GF-D8 (cell line): ENCODE results near the gene UGT3A2.
"Not testable (repeated sequence)": the region's sequence is repeated elsewhere in the genome, so short reads cannot be mapped to it uniquely, and the experiment has no call there.

Source experiments
- DNase-seq: peaks from one replicate; lab custom pipeline; 2025; lab: John Stamatoyannopoulos, UW

Gene UGT3A2

DNA sequence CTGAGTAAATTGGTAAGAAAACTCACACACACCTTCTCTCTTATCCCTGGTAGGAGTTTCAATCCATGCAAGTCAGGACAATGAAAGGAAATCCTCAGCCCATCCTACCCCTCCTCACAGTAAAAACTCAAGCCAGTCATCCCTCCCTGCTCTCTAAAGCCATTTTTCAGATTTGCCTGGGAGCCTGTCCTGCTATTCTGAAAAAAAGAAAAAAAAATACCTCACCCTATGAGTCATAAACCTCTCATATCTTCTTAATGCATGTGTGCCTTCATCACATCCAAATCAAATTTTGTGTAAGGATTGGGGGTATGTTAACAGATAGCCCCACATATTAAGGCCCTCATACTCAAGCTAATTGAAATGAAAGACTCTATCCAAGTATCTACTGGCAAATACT is 14.1 kb downstream of the UGT3A2 start:
- no peak for DNase-seq

DNA sequence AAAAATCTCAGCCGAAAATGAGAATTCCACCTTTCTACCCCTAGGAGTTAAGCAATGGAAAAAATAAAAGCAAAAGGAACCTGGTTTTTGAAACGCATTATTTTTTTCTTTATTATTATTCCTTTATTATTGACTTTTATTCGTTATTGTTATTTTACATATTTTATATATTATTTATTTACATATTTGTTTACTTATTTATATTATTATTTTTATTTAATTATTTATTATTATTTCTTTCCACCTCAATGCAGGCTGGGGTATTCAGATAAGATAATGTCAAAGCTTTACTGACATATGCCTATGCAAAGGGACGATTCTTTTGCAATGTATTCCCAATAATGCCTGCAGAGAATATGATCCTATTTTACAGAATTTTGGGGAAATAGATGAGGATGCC is 16.7 kb downstream of the UGT3A2 start:
- no peak for DNase-seq

DNA sequence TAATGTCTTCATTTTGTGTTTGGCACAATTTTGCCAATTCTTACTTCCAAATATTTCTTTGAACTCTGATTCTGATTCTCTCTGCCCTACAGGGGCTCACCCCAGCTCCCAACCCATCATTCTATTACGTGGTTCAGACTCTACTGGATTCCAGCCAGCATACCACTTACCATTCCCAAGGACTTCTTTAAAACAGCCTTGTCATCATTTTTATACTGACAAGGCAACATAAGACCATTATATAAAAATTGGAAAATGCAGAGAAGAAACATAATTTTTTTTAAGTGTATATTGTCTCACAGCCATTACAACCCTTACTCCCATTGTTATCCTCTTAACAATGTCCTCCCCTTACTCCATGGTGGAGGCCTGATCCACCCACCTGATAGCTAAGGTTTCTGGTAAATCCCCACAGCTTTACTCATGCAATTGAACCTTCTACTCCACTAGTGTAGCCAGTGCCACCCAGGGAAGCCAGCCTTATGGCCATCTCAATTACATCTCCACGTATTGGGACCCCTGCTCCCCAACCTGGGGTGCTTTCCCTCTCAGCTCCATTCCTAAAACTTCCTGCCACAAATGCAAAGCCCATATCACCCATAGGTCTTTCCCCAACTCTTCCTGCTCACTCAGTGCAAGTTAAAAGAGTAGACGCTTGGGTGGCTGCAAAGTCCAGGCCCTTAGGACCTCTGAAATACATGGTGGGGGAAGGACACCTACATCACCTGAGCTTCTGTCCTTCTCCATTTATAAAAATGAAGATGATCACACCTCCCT is 19.1 kb downstream of the UGT3A2 start:
- no peak for DNase-seq

DNA sequence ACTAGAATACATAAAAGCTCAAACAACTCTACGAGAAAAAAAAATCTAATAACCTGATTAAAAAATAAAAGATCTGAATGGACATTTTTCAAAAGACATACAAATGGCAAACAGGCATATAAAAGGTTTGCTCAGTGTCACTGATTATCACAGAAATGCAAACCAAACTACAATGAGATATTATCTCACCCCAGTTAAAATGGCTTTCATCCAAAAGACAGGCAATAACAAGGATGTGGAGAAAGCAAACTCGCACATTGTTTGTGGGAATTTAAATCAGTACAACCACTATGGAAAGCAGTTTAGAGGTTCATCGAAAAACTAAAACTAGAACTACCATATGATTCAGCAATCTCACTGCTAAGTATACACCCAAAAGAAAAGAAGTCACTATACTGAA is 20.8 kb downstream of the UGT3A2 start:
- no peak for DNase-seq

DNA sequence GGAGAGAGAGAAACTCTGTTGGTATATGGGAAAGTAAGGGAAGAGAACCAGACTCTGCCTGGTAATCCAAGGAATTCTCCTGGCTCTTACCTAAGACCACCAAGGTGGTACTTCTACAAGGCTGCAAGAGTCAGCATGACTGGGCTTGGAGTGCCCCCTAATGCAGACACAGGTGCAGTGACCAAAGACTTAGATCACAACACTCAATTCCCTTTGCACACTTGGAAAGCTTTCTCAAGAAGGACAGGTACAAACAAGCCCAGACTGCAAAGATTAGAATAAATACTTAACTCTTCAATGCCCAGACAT is 25.2 kb downstream of the UGT3A2 start:
- no peak for DNase-seq

DNA sequence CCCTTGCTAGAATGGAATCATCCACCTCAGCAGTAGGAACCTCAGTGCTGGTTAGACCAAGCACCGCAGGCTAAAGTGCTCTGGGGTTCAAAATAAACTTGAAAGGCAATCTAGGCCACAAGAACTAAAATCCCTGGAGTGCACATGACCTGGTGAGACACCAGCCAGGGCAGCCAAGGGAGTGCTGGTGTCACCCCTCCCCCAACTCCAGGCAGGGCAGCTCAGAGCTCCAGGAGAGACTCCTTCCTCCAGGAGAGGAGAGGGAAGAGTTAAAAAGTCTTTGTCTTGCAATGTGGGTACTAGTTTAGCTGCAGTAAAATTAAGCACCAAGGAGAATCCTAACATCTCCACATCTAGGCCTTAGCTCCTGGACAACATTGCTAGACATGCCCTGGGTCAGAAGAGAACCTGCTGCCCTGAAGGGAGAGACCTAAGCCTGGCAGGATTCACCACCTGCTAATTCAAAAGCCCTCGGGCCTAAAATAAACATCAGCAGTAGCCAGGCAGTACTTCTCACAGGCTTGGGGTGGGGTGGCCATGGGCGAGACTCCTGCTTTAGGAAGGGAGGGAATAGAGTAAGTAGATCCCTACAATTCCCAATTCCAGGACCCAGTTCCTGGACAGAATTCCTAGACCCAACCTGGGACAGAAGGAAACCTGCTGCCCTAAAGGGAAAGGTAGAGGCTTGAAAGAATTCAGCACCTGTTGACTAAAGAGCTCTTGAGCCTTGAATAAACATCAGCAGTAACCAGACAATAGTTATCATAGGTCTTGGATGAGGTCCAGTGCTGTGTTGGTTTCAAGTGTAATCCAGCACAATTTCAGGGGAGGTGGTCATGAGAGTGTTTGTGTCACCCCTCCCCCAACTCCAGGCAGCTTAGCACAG is 25.8 kb downstream of the UGT3A2 start:
- no peak for DNase-seq

DNA sequence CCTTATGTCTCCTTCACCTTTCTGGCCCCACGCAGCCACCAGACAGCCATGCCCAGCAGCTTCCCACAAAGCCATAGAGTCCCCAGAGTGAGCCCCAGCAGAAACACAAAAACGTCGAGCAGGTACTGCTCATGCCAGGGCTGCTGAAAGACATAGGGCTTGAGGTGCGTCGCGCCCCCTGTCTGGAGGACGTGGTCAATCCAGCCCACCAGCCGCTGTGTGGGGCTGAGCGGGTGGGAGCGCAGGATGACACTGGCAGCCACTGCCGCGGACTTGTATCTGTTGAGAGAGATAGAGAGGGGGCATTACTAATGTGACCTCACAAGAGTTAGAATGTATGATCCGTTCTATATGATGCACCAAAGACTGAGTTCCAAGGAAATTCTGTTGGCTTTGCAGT is 31.0 kb downstream of the UGT3A2 start:
- DNase-seq = no peak

DNA sequence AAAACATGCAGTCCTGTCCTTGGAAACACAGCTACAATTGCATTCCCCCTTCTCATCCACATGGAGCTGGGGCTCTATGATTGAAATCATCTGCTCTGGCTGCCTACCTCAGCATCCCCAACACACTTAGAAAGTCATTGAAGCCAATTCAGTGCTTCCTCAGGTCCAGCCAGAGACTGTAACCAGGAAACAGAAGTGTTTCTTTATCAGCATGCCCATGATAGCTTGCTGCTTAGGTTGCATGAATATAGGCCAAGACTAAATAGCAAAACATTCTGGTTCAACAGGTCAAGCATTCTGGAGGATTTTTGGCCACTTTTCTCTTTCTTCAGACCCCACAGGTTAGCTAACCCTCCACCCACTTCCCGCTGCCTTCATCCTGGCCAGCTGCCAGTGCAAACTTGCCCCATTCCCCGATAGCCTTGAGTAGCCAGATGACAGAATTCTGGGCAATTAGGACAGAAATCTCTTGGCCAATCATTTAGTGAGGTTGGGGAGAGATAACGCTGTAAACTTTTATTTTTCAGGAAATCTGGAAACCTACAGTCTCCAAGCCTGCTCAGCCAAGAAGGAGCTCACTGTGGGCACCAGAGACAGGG is 32.0 kb downstream of the UGT3A2 start:
- not testable (repeated sequence) for DNase-seq

DNA sequence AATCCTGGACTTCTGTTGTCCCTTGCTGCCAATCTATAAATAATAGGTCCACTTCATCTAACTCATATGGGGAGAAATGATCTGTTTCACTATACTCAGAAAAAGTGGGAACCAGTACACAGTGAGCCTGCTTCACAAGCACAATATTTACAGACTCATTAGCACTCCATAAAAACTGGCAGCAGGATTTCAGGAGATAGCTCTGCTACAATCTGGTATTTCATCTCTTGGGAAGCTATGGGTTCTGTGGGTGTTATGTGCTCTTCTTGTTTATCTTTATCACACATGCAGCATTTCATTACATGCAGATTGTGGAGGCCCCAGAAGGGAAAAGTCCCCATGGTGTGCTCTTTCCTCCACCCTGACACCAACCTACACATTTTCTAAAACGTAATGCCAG is 33.2 kb downstream of the UGT3A2 start:
- DNase-seq = no peak

DNA sequence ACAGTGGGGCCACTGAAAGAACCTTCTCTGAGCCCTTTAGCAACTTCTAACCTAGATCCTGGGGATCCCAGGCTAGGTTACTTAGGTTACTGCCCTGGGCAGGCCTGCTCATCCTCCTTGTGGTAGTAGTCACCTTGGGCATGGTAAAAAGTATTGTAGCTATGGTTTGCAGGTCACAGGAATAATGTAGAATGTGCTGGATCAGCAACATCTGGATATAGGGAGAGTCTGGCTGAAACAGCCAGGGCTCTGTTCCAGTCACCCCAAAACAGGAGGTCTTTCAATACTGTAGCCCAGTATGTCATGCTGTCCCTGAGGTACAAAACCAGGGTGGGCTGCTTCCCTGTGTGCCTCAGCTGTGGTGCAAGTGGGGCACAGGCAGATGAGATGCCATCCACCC is 33.6 kb downstream of the UGT3A2 start:
- no peak for DNase-seq

DNA sequence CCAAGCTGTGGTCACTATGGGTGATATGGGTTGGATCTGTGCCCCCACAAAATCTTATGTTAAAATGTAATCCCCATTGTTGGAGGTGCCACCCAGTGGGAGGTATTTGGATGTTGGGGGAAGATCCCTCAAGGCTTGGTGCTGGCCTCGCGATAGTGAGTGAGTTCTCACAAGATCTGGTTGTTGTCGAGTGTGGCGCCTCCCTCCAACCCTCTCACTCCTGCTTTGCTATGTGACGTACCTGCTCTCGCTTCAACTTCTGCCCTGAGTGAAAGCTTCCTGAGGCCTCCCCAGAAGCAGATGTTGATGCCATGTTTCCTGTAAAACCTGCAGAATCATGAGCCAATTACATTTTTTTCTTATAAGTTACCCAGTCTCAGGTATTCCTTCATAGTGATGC is 35.5 kb downstream of the UGT3A2 start:
- DNase-seq = no peak

DNA sequence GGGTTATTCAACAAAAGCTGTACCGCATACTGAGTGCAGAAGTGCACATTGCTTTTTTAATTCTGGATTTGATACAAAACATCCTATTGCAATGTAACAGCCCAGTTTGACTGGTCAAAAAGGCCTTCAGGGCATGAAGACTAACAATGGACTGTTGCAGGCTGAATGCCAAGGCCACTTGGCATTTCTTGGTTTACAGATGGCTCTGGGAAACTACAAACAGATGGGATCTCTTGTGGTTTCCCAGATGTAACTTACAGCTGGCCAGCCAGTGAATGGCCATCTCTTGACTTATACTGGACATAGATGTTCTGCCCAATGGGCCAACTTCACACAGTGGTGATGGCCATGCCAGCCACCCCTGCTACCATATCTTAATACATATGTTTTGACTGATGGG is 36.8 kb downstream of the UGT3A2 start:
- DNase-seq = no peak

DNA sequence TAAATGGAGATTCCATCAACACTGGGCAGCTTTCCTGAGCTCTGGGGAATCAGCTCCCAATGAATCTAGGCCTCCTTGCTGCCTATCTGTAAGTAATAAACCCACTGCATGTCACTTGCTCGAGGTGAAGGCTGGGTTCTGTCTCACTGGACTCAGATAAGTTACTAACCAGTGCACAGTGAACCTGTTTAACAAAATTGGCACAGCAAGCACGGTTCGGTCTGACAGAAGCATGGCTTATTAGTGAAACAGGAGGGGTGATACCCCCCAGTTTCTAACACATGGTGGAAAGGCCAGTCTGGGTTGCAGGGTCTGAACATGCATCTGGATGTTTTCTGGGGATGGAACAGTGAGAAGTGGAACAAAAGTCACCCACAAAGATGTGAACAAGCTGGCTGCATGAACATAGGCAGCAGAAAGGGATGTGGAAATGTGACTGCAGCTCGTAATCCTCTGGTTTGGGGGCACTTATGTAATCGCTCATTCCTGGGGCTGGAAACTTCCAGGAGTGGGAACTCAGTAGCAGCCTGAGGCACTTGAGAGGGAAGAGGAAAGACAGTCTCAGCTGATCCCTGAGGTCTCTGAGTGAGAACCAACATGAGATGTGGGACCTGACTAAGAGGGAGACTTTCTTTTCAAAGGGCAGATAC is 37.7 kb downstream of the UGT3A2 start:
- no peak for DNase-seq

DNA sequence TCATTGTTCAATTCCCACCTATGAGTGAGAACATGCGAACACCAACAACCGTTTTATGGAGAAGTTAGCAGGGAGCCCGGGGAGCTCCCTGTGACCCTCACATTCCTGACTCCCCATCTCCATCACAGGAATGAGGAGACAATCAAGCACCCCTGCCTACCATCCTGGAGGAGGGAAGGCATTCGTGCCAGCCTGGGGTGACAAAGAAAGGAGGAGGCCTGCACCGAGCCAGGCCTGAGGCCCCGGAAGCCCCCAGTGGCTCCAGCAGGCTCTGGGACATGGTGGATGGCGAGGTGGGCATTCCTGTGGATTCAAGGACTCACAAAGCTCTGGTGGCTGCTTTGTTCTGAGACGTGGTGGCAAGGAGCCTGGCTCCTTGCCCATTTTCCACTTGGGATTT is 39.0 kb downstream of the UGT3A2 start:
- DNase-seq = no peak

DNA sequence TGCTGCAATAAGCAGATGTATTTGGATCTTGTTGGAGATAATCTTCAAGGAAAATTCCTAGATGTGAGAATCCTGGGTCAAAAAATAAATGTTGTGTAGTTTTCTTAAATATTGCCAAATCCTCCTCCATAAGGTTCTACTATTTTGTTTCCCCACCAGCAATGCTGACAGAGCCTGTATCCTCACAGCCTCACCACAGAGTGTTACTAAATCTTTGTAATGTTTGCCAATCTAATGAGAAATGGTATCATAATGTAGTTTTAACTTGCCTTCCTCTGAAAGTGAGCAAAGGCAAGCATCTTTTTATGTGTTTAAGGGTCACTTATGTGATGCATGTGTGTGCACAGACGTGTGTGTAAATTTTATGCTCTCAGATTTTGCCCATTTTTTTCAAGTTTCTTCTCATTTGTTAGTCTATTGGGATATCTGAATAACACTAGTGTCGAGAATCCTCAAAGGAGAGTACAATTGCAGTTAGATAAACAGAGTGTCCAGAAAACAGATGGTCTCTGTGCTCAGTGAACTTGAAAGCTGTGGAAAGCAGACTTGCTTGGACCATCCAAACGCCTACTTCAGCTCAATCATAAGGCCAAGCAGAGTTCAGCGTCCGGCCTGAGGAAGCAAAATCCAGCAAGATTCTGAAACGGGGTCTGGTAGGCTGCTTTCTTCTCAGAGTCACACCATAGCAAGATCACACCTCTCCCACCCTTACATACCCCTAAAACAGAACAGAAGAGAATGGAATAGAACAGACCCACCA is 39.8 kb downstream of the UGT3A2 start:
- DNase-seq = no peak

DNA sequence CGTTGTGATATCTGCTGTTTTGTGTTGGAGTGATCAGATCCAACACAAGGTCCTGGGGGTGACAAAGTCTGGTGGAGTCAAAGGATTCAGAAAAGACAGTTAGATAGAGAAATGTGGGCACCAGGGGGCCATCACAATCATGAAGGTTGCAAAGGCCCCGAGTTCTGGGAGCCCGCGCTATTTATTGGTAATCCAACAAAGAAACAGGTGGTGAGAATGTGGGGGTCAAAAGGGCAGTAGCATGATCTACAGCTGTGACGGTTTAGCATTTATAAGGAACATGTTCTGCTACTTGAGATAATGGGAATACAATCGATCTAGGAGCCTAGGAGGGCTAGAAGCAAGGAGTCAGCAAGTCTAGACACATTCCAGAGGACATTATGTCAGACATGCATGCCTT is 44.4 kb downstream of the UGT3A2 start:
- not testable (repeated sequence) for DNase-seq

DNA sequence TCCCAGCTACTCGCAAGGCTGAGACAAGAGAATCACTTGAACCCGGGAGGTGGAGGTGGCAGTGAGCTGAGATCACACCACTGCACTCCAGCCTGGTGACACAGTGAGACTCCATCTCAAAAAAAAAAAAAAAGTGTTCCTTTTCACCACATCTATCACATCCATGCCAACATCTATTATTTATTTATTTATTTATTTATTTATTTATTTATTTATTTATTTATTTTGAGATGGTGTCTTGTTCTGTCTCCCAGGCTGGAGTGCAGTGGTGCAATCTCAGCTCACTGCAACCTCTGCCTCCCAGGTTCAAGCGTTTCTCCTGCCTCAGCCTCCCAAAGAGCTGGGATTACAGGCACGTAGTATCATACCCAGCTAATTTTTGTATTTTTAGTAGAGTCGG is 47.1 kb downstream of the UGT3A2 start:
- not testable (repeated sequence) for DNase-seq

DNA sequence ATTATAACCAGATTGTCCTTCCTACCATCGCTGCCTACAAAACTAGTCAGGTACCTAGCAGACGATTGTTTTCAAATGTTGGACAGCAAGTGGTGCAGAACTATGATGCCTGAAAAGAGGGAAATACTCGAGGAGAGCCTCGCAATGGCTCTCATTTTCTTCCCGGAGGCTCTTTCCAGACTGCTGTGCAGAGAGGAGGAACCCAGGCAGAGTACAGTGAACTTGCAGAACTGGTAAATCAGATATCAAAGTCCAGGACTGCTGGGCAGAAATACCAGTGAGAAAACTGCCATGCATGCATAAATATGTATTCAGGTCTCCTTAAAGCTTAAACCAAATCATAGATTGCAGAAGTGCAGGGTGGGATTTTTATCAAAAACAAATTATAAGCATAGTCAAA is 49.1 kb downstream of the UGT3A2 start:
- DNase-seq = no peak

DNA sequence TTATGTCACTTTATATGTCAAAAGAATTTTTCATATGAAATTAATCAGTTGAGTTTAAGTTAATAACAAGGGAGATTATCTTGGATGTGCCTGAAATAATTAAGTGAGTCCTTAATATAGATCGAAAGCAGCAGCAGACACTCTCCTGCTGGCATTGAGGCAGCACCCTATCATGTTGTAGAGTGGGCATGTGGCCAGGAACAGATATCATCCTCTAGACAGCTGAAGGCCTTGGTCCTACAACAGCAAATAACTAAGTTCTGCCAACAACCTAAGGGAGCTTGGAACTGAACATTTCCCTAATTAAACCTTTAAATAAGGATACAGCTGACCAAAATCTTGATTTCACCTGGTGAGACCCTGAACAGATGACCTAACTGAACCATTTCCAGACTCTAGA is 49.7 kb downstream of the UGT3A2 start:
- DNase-seq = no peak

DNA sequence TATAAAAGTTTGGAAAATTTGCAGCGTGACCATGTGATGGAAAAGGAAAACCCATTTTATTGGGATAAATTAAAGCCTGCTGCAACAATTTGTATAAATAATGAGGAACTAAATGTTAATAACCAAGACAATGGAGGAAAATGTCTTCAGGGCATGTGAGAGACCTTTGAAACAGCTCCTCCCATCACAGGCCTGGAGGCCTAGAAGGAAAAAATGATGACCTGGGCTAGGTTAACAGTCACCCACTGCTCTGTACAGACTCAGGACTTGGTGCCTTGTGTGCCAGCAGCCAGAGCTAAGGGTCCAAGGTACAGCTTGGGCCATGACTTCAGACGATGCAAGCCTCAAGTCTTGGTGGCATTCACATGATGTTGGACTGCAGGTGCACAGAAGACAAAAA is 53.5 kb downstream of the UGT3A2 start:
- DNase-seq = no peak

DNA sequence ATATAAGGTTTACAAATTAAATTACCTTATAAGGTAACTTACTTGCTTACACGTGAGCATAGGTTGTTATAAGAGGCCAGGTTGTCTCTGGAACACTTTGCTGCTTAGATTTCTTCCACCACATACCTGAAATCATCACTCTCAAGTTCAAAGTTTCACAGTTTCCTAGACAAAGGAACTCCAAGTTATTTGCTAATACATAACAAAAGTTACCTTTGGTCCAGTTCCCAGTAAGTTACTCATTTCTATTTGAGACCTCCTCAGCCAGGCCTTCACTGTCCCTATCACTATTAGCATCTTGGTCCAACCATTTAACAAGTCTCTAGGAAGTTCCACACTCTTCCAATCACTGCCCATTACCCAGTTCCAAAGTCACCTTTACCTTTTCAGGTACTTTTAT is 57.0 kb downstream of the UGT3A2 start:
- no peak for DNase-seq

DNA sequence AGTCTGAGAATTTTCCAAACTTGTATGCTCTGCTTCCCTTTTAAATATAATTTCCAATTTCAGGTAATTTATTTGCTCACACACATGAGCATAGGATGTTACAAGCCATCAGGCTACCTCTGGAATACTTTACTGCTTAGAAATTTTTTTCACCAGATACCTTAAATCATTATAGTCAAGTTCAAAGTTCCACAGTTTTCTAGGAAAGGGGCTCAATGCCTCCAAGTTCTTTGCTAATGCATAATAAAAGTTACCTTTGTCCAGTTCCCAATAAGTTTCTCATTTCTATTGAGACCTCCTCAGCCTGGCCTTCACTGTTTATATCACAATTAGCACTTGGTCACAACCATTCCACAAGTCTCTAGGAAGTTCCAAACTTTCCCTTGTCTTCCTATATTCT is 59.3 kb downstream of the UGT3A2 start:
- DNase-seq = no peak
